GM10248 (cell line): ENCODE results near the gene TMPRSS6.

Experiments used
- CTCF ChIA-PET: fragments of 300-600 bp; sonication (Branson Sonifier 250); formaldehyde crosslinking; extraction: SDS; loops from one replicate; lab custom pipeline; 2021; ENCODE audit warnings: antibody characterized with exemption; lab: Yijun Ruan, JAX
- POLR2A ChIA-PET: fragments of 350-650 bp; sonication (Branson Sonifier 250); formaldehyde crosslinking; extraction: SDS; loops from one replicate; lab custom pipeline; 2020; ENCODE audit warnings: antibody characterized with exemption; lab: Yijun Ruan, JAX
- DNase-seq: peaks from one replicate; pipeline ENCODE4 v3.0.0; 2012; ENCODE audit errors: extremely low spot score
- CTCF ChIP-seq: IDR thresholded peaks from 2 replicates; pipeline ENCODE4 v1.5.1; 2012; ENCODE audit warnings: mild to moderate bottlenecking, low read depth; ENCODE audit errors: extremely low read depth, missing control alignments, control extremely low read depth

The TMPRSS6 gene

GRCh38 chr22:37121887-37122591 lies 12.5 kb upstream of the TMPRSS6 start:
- TF ChIP-seq CTCF, result no peak
- POLR2A ChIA-PET, result interaction anchor here (0.6 to 1.2 kb wide), 5 partner anchors 18 to 541 kb away, joined by 3 to 5 read pairs (median 4); partner anchors contain the start of gene IL2RB
- peak; percentile 90 for DNase-seq
- CTCF ChIA-PET, result interaction anchor here (0.6 to 5.7 kb wide), 24 partner anchors 8 to 209 kb away, joined by 3 to 37 read pairs (median 5); partner anchors contain the start of genes CSF2RB, CYTH4 and IL2RB

- ChIA-PET CTCF (interaction anchor here (0.6 to 5.2 kb wide), 13 partner anchors 12 to 447 kb away, joined by 3 to 22 read pairs (median 4); partner anchors contain the start of gene IL2RB), POLR2A (interaction anchor here (1.0 kb wide), 1 partner anchor 99 kb away, joined by 3 read pairs; no protein-coding TSS in a partner anchor)
- DNase-seq, result no peak
- no peak for TF ChIP-seq CTCF
These were observed 11.2 kb upstream of the TMPRSS6 start for GRCh38 chr22:37120569-37121340.

- TF ChIP-seq CTCF, result no peak
- ChIA-PET CTCF (interaction anchor here (0.6 to 5.2 kb wide), 9 partner anchors 13 to 448 kb away, joined by 3 to 22 read pairs (median 5); no protein-coding TSS in a partner anchor), POLR2A (interaction anchor here (0.6 to 1.0 kb wide), 5 partner anchors 9 to 100 kb away, joined by 3 to 6 read pairs (median 4); no protein-coding TSS in a partner anchor)
- DNase-seq, result peak; percentile 64
These were observed 10.4 kb upstream of the TMPRSS6 start for GRCh38 chr22:37119872-37120271.

GRCh38 chr22:37118083-37118482 lies 8.6 kb upstream of the TMPRSS6 start:
- CTCF ChIA-PET, result interaction anchor here (1.0 to 1.5 kb wide), 3 partner anchors 73 to 81 kb away, joined by 3 to 4 read pairs (median 3); no protein-coding TSS in a partner anchor
- no peak for DNase-seq
- POLR2A ChIA-PET, result no interaction called here
- no peak for TF ChIP-seq CTCF

GRCh38 chr22:37117092-37117491 lies 7.6 kb upstream of the TMPRSS6 start:
- DNase-seq, result no peak
- ChIA-PET CTCF (interaction anchor here (1.0 to 1.5 kb wide), 2 partner anchors 72 to 74 kb away, joined by 3 to 4 read pairs; no protein-coding TSS in a partner anchor), POLR2A (no interaction called here)

More at GRCh38 chr22:37117092-37117491, 7.6 kb upstream of the TMPRSS6 start:
- no peak for TF ChIP-seq CTCF
